ENCODE results near the gene PTGDR2. TPM values are rescaled to one million over a fixed set of nuclear protein-coding genes. Genes with fewer than 3 reads are reported as not detected.

Gene PTGDR2
- total RNA-seq, 2 experiments from 2014 or later = 0.19 TPM; not detected in 1

DNA sequence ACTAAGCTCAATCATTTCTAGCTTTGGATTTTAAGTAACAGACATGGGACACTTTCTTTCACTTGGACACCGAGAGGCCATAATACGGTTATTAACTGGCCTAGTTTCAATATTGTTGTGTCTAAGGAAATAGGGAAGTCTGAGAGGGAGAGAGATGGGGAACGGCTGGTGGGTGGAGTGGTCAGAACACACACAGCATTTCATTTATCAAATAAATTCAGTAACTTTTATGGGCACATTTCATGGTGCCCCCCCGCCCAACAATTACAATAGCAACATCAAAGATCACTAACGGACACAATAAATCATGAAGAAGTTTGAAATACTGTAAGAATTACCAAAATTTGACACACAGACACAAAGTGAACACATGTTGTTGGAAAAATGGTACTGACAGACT is 39.9 kb upstream of the PTGDR2 start:
- no peak for TF ChIP-seq EZH2phosphoT487 (IDR thresholded peaks at IDR 0.05; ENCODE audit: borderline replicate concordance, low read depth, low read length)
- TF ChIP-seq, protein P1, sequence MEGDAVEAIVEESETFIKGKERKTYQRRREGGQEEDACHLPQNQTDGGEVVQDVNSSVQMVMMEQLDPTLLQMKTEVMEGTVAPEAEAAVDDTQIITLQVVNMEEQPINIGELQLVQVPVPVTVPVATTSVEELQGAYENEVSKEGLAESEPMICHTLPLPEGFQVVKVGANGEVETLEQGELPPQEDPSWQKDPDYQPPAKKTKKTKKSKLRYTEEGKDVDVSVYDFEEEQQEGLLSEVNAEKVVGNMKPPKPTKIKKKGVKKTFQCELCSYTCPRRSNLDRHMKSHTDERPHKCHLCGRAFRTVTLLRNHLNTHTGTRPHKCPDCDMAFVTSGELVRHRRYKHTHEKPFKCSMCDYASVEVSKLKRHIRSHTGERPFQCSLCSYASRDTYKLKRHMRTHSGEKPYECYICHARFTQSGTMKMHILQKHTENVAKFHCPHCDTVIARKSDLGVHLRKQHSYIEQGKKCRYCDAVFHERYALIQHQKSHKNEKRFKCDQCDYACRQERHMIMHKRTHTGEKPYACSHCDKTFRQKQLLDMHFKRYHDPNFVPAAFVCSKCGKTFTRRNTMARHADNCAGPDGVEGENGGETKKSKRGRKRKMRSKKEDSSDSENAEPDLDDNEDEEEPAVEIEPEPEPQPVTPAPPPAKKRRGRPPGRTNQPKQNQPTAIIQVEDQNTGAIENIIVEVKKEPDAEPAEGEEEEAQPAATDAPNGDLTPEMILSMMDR (conservative IDR thresholded peaks at IDR 0.05; ENCODE audit: low read length) = no peak
- H3K9me2 ChIP-seq (ENCODE audit: insufficient read depth, low read length) = no peaks in the 10 kb centered on the region
- BruUV-seq (replicated peaks) = no TSS peak
- H3K4me1 ChIP-seq (ENCODE audit: insufficient read depth, low read length, poor library complexity, severe bottlenecking) = no peaks in the 10 kb centered on the region
- no peak overlapping the region for H3K4me3 ChIP-seq (ENCODE audit: low read depth, low read length, poor library complexity, severe bottlenecking)
- DNase-seq (ENCODE audit: low spot score) = no peak
- no peak overlapping the region for H3K27ac ChIP-seq (ENCODE audit: low read depth, low read length, poor library complexity, severe bottlenecking)
- CTCF ChIA-PET (ENCODE audit: unreplicated experiment) = interaction anchor here (0.6 kb wide), 1 partner anchor 63 kb away, joined by 3 read pairs; no protein-coding TSS in a partner anchor
- no peaks in the 10 kb centered on the region for H3K79me2 ChIP-seq (ENCODE audit: insufficient read depth, low read depth, low read length)
- no peaks in the 10 kb centered on the region for H4K20me1 ChIP-seq (ENCODE audit: insufficient read depth, low read length)
- intact Hi-C loops (cut with micrococcal nuclease; ENCODE audit: unreplicated experiment) = loop anchor here (10.0 kb wide), 1 partner anchor 59 kb away; the partner anchor contains the start of gene SLC15A3
- no peak overlapping the region for H3K4me2 ChIP-seq (ENCODE audit: low read length)
- H3K9me3 ChIP-seq (ENCODE audit: low read length) = no peaks in the 10 kb centered on the region
- POLR2A ChIA-PET = interaction anchor here (1.2 to 1.4 kb wide), 4 partner anchors 8 to 64 kb away, joined by 3 to 4 read pairs (median 3); partner anchors contain the start of gene TMEM109
- peaks cover 98% of the 10 kb centered on the region for H3K36me3 ChIP-seq (ENCODE audit: insufficient read depth, low read length)
- H2AFZ ChIP-seq (ENCODE audit: low read length) = no peak overlapping the region

DNA sequence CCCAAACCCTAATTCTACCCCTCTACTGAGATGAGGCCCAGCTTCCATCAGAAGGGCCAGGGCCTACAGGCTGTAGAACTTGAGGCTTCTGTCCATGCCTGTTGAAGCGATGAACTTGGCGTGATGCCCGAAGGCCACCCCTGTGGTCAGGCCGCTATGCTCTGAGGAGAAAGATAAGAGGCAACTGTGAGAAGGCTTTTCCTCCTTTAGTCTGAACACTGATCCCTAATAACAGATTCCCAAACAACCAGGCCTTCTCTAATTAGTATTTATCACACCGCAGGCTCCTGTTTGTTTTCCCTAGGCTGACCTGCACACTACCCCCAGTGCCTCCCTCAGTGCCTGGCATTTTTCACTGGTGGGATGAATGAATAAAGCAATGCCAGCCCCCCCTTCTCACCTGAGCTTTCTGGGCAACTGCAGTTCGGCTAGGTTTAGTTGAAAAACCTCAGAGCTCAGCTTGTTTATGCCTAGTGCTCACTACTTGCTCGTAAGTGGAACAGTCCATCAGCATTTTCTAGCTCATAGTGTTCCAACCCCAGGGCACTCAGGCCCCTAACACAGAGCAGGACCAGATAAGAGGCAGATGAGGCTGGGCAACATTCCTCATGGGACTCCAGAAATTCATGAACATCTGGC is 35.5 kb upstream of the PTGDR2 start:
- intact Hi-C loops (cut with micrococcal nuclease; ENCODE audit: unreplicated experiment) = loop anchor here (10.0 kb wide), 1 partner anchor 64 kb away; the partner anchor contains the start of gene SLC15A3
- Histone ChIP-seq H3K79me2 (ENCODE audit: insufficient read depth, low read depth, low read length) (no peaks in the 10 kb centered on the region), H2AFZ (ENCODE audit: low read length) (no peak overlapping the region), H3K27ac (ENCODE audit: low read depth, low read length, poor library complexity, severe bottlenecking) (no peak overlapping the region), H3K4me3 (ENCODE audit: low read depth, low read length, poor library complexity, severe bottlenecking) (no peak overlapping the region), H3K4me2 (ENCODE audit: low read length) (no peak overlapping the region), H3K9me2 (ENCODE audit: insufficient read depth, low read length) (no peaks in the 10 kb centered on the region), H3K36me3 (ENCODE audit: insufficient read depth, low read length) (peaks cover 81% of the 10 kb centered on the region), H4K20me1 (ENCODE audit: insufficient read depth, low read length) (no peaks in the 10 kb centered on the region), H3K9me3 (ENCODE audit: low read length) (no peaks in the 10 kb centered on the region), H3K4me1 (ENCODE audit: insufficient read depth, low read length, poor library complexity, severe bottlenecking) (no peaks in the 10 kb centered on the region)
- TF ChIP-seq EZH2phosphoT487 (IDR thresholded peaks at IDR 0.05; ENCODE audit: borderline replicate concordance, low read depth, low read length) = no peak
- TF ChIP-seq, protein P1 (conservative IDR thresholded peaks at IDR 0.05; ENCODE audit: low read length) = no peak
- no peak for DNase-seq (ENCODE audit: low spot score)
- POLR2A ChIA-PET = interaction anchor here (0.7 kb wide), 1 partner anchor 11 kb away, joined by 3 read pairs; no protein-coding TSS in a partner anchor
- CTCF ChIA-PET (ENCODE audit: unreplicated experiment) = no interaction called here
- BruUV-seq (replicated peaks) = no TSS peak

GRCh38 chr11:60890696-60891095 is 34.9 kb upstream of the PTGDR2 start:
- no peak overlapping the region for H3K27ac ChIP-seq (ENCODE audit: low read depth, low read length, poor library complexity, severe bottlenecking)
- ChIA-PET POLR2A (interaction anchor here (0.7 kb wide), 1 partner anchor 10 kb away, joined by 3 read pairs; no protein-coding TSS in a partner anchor), CTCF (ENCODE audit: unreplicated experiment) (no interaction called here)
- no peak overlapping the region for H2AFZ ChIP-seq (ENCODE audit: low read length)
- BruUV-seq (replicated peaks) = no TSS peak
- H3K4me3 ChIP-seq (ENCODE audit: low read depth, low read length, poor library complexity, severe bottlenecking) = no peak overlapping the region
- no peaks in the 10 kb centered on the region for H3K79me2 ChIP-seq (ENCODE audit: insufficient read depth, low read depth, low read length)
- no peaks in the 10 kb centered on the region for H3K4me1 ChIP-seq (ENCODE audit: insufficient read depth, low read length, poor library complexity, severe bottlenecking)
- TF ChIP-seq, protein P1 (conservative IDR thresholded peaks at IDR 0.05; ENCODE audit: low read length) = no peak
- no peak for TF ChIP-seq EZH2phosphoT487 (IDR thresholded peaks at IDR 0.05; ENCODE audit: borderline replicate concordance, low read depth, low read length)
- no peaks in the 10 kb centered on the region for H3K9me2 ChIP-seq (ENCODE audit: insufficient read depth, low read length)
- H3K4me2 ChIP-seq (ENCODE audit: low read length) = no peak overlapping the region
- H3K36me3 ChIP-seq (ENCODE audit: insufficient read depth, low read length) = peaks cover 75% of the 10 kb centered on the region
- no peaks in the 10 kb centered on the region for H3K9me3 ChIP-seq (ENCODE audit: low read length)
- intact Hi-C loops (cut with micrococcal nuclease; ENCODE audit: unreplicated experiment) = loop anchor here (10.0 kb wide), 1 partner anchor 64 kb away; the partner anchor contains the start of gene SLC15A3
- DNase-seq (ENCODE audit: low spot score) = no peak
- no peaks in the 10 kb centered on the region for H4K20me1 ChIP-seq (ENCODE audit: insufficient read depth, low read length)
